Retina (tissue), 1 donor: ENCODE results near the gene CLBA1.
"Not testable (repeated sequence)": the region's sequence is repeated elsewhere in the genome, so short reads cannot be mapped to it uniquely, and the experiment has no call there.

ENCODE experiments used
- DNase-seq: peaks from one replicate; pipeline ENCODE4 v3.0.0-alpha.2; 2016

Gene CLBA1

DNA sequence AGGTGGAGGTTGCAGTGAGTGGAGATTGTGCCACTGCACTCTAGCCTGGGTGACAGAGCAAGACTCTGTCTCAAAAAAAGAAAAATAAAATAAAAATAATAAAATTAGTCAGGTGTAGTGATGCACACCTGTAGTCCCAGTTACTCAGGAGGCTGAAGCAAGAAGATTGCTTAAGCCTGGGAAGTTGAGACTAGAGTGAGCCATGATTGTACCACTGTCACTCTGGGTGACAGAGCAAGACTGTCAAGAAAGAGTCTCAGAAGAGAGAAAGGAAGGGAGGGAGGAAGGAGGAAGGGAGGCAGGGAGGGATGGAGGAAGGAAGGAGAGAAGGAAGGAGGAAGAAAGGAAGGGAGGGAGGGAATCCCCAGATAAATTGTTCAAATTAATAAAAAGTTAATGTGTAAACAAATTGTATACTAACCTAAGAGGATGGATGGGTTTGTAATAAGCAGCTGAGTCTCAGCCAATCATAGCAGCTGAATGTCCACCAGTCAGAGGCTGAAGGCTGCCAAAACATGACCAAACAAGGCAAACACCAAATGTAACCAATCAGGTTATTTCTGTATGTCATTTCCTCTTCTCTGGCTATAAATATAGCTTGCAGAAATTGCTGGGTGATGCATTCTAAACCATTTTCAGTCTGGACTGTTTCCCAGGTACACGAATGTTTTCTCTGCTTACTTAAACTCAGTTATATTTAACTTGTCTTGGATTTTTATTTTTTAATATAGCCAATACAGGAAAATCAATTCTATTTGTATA, 41.4 kb downstream of the CLBA1 start:
- DNase-seq: no peak

DNA sequence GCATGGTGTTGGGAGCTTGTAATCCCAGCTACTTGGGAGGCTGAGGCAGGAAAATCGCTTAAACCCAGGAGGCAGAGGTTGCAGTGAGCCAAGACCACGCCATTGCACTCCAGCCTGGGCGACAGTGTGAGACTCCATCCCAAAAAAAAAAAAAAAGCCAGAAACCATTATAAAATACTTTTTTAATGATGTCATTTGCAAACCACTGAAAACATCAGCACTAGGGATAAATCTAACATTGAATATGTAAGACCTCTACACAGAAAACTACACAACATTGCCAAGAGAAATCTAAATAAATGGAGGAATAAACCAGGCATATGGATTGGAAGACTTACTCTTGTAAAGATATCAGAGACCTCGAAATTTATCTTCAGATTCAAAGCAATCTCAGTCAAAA, 42.1 kb downstream of the CLBA1 start:
- not testable (repeated sequence) for DNase-seq

DNA sequence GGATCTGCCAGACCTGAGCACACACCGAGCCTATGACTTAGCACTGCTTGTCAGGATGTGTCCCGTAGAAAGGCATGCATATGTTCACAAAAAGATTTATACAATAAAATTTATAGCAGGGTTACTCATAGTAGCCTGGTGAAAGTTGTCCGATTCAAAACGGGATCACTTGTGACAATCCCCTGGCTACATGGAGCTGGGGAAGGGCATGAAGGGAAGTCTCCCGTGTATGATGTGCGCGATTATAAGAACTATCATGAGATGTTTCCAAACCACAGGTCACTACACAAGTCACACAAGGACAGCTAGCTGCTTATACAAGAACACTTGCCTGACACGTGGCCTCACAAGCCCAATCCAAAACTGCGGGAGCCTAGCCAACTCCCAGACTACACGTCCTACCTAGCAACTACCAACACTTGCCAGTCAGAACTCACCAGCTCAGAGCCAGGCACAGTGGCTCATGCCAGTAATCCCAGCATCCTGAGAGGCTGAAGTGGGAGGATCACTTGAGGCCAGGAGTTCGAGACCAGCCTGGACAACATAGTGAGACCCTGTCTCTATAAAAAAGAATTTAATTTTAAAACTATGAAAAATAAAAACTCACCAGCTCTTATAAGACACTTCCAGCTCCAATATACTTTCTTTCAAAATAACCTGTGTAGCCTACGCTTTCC, 42.8 kb downstream of the CLBA1 start:
- DNase-seq: no peak

DNA sequence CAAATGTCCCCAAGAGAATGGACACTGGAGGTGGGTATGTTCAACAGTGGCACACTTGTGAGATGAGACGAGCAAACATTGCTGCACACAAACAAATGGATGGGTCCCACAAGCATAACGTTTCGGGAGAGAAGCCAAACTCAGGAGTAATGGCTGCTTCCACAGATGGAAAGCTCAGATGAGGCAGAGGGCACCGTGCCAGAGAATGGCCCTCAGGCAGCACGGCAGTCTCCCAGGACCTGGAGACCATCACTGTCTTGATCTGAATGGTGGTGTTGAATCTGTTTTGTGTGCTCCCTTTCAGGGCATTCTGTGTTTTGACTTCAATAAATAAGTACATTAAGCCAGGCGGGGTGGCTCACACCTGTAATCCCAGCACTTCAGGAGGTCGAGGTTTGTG, 43.8 kb downstream of the CLBA1 start:
- DNase-seq: no peak

DNA sequence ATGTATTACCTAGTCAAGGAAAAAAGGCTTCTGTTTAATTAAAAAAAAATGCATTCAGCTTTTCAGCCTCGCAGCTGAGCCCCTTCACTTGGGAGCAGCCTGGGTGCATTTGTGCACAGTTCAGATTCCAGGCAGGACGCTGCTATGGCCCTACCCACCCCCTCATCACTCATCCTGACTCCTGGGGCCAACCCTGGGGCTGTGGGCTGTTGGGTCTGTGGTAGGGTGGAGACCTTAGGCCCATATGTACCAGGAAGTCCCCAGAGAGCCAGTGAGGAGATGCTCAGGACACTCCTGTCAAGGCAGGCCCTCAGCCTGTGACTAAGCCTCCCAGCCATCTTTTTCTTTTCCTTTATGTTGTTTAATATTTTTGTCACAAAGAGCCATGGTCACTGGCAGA, 44.6 kb downstream of the CLBA1 start:
- DNase-seq: no peak

DNA sequence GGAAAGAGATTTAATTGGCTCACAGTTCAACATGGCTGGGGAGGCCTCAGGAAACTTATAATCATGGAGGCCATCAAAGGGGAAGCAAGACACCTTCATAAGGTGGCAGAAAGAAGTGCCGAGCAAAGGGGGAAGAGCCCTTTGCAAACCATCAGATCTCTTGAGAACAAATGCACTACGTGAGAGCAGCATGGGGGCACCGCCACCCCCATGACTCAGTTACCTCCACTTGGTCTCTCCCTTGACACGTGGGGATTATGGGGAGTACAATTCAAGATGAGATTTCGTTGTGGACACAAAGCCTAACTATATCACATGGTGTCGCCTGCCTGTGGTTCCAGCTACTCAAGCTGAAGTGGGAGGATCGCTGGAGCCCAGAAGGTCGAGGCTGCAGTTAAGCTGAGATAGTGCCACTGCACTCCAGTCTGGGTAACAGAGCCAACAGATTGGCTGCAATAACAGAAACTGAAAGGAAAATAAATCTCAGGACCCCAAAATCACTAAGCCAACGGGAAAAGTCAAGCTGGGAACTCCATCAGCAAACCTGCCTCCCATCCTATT, 45.3 kb downstream of the CLBA1 start:
- DNase-seq: no peak

DNA sequence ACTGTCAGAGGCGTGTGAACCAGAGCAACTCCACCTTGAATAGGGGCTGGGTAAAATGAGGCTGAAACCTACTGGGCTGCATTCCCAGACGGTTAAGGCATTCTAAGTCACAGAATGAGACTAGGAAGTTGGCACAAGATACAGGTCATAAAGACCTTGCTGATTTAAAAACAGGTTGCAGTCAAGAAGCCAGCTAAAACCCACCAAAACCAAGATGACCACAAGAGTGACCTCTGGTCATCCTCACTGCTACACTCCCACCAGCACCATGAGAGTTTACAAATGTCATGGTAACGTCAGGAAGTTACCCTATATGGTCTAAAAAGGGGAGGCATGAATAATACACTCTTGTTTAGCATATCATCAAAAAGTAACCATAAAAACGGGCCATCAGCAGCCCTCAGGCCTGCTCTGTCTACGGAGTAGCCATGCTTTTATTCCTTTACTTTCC, 46.9 kb downstream of the CLBA1 start:
- DNase-seq: not testable (repeated sequence)

DNA sequence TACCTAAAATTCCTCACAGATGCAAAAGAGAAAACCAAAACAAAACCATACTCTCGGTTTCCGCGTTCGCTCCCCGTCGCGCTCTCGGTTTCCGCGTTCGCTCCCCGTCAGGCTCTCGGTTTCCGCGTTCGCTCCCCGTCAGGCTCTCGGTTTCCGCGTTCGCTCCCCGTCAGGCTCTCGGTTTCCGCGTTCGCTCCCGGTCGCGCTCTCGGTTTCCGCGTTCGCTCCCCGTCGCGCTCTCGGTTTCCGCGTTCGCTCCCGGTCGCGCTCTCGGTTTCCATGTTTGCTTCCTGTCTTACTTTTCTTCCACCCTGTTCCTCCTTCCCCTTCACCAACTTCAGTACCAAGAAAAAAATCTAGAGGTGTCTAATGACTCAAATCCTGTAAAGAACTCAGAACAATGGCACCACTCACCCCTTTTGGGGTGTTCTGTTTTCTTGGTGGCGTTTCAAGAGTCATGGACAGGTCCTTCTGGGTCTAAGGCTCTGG, 47.9 kb downstream of the CLBA1 start:
- DNase-seq: not testable (repeated sequence)

DNA sequence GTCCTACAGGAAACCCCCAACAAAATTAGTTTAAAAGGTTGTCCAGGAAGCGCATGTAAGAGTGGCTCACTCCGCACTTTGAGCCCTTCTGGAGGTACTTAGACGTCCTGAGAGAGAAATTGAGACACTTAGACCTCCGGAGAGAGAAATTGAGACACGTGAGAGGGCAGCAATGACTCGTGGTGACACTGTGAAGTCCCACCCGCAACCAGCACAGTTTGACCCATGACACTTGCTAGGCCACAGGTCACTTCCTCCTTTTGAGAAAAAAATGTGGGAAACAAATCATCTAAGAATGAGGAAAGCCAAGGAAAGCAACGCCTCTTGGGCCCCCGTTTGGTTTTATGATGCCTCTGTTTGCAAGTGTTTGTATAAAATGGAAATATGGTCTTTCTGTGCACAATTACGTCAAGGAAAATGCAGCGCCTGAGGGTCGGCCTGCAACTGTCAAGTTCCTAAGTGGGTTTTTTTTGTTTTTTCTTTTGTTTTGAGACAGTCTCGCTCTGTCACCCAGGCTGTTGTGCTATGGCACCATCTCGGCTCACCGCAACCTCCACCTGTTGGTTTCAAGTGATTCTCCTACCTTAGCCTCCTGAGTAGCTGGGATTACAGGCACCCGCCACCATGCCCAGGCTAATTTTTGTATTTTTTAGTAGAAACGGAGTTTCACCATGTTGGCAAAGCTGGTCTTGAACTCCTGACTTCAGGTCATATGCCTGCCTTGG, 48.9 kb downstream of the CLBA1 start:
- no peak for DNase-seq

DNA sequence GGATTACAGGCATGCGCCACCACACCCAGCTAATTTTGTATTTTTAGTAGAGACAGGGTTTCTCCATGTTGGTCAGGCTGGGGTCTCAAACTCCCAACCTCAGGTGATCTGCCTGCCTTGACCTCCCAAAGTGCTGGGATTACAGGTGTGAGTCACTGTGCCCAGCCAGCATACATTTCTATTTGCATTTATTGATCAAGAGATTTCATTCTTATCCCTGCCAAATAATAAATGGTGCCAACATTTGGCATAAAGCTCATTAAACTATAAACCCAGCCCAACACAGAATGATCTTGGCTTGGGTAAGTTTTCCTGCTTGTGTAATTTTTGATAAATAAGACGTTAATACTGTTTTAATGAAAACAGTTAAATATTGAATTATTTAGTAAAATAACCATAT, 50.0 kb downstream of the CLBA1 start:
- DNase-seq: not testable (repeated sequence)

DNA sequence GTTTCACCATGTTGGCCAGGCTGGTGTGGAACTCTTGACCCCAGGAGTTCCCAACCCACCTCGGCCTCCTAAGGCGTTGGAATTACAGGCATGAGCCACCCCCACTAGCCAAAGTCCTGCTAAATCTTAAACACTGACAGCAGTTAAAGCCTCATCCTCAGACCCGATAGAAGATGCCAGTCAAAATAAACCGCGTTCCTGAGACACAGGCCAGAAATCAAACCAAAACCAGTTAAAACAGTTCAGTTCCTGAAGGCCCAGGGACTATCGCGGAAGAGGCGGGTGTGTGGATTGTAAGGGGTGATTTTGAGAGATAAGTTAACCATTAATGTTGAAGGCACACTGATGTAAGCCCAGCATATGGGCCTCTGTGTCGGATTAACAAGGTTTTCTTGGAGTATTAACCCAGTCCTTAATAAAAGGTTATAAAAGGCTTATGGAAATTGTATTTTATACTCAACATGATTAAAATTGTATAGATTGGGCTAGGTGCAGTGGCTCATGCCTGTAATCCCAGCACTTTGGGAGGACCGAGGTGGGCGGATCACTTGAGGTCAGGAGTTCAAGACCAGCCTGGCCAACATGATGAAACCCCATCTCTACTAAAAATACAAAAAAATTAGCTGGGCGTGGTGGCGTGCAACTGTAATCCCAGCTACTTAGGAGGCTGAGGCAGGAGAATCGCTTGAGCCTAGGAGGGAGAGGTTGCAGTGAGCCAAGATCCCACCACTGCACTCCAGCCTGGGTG, 54.0 kb downstream of the CLBA1 start:
- no peak for DNase-seq

DNA sequence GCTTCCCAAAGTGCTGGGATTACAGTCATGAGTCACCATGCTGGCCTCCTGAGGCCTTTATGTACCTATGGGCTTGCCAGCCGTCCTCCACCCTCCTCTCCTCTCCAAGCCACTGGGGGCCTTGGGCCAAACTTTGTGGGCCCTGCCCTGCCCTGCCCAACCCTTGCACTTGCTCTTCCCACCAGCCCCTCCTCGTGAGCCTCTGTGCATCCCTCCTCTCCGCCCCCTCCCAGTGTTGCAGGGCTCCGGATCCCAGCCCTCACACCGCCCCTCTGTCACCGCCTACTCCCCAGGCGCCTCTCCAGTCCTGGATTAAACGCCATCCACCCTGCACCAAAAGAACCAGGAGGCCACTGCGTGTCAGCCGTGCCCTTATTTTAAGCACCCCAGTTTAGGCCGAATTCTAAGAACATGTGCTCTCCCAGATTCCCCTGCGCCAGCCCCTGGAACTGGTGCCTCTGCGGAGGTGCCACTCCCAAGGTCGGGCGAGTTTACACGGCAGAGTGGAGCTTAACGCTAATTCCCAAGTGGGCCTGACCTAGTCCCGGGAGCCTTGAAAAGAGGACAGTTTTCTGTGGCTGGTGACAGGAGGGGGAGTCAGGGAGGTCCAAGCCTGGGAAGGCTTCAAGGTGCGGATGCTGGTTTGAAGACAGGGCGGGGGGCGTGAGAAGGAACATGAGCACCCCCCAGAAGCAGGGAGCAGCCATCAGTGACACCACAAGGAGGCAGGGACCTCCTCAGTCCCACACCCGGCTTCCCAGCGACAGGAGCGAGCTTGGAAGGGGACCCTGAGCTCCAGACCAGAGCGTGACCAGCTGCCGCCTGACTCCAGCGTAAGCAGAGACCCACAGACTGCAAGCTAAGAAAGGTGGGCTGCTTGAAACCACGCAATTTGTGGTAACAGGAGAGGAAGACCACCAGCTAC, 56.5 kb downstream of the CLBA1 start:
- DNase-seq: no peak

DNA sequence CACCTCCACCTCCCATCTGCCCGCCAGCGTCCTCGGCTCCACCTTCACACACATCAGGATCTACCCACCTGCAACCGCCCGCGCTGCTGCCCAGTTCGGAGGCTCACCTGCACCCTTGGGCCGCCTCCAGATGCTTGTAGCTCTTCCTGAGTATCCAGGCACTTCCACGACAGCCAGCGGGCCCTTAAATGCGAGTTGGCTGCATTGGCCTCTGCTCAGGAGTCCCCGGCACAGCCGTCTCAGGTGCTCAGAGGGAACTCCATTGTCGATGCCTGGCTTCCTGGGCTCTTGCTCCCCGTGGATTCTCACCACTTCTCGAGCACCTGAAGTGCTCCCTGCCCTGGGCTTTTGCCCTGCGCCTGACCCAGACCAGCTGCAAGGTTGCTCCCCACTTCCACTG, 57.2 kb downstream of the CLBA1 start:
- DNase-seq: no peak

DNA sequence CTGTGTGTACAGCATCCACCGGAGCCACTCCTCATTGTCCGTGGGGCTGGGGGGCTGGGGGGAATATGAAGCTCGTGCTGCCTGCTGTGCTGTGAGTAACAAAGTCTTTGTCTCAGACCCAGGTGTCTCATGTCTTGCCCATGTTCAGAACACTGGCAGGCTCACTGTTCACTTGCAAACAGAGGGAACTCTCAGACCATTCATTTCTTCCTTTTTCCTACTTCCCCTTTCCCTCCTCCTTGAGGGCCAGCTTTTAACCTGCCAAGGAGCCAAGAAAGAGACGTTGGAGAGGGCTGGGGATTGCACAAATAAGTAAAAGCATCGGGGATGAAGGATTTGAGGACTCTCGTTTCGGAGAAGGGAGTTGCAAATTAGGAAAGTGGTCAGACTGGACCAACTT, 58.1 kb downstream of the CLBA1 start:
- DNase-seq: no peak
